ENCODE data around the gene NELFB.

NELFB gene

GRCh38 chr9:137268538-137269201 lies 13.5 kb downstream of the NELFB start:
- no peaks in the 10 kb centered on the region for H3K27me3 ChIP-seq (ENCODE audit: insufficient read depth, low read length)
- H3K36me3 ChIP-seq (ENCODE audit: insufficient read depth, low read length): peaks cover 69% of the 10 kb centered on the region
- H3K4me1 ChIP-seq (ENCODE audit: insufficient read depth, low read length): no peaks in the 10 kb centered on the region
- no peak overlapping the region for H3K4me3 ChIP-seq (ENCODE audit: low read length)
- H2AFZ ChIP-seq (ENCODE audit: low read depth, low read length): no peak overlapping the region
- no peaks in the 10 kb centered on the region for H3K9me3 ChIP-seq (ENCODE audit: low read length)

GRCh38 chr9:137269231-137269772 lies 14.2 kb downstream of the NELFB start:
- Histone ChIP-seq H3K4me3 (ENCODE audit: low read length) (no peak overlapping the region), H3K9me3 (ENCODE audit: low read length) (no peaks in the 10 kb centered on the region), H3K27me3 (ENCODE audit: insufficient read depth, low read length) (no peaks in the 10 kb centered on the region), H3K36me3 (ENCODE audit: insufficient read depth, low read length) (peaks cover 70% of the 10 kb centered on the region), H3K4me1 (ENCODE audit: insufficient read depth, low read length) (no peaks in the 10 kb centered on the region), H2AFZ (ENCODE audit: low read depth, low read length) (no peak overlapping the region)

- peaks cover 62% of the 10 kb centered on the region for H3K36me3 ChIP-seq (ENCODE audit: insufficient read depth, low read length)
Measured at GRCh38 chr9:137270929-137271695, 16.0 kb downstream of the NELFB start.

GRCh38 chr9:137271696-137272076 lies 16.6 kb downstream of the NELFB start:
- H3K36me3 ChIP-seq (ENCODE audit: insufficient read depth, low read length): peaks cover 56% of the 10 kb centered on the region
- H2AFZ ChIP-seq (ENCODE audit: low read depth, low read length): no peak overlapping the region
- no peak overlapping the region for H3K4me3 ChIP-seq (ENCODE audit: low read length)
- H3K9me3 ChIP-seq (ENCODE audit: low read length): no peaks in the 10 kb centered on the region
- no peaks in the 10 kb centered on the region for H3K4me1 ChIP-seq (ENCODE audit: insufficient read depth, low read length)
- no peaks in the 10 kb centered on the region for H3K27me3 ChIP-seq (ENCODE audit: insufficient read depth, low read length)

More at GRCh38 chr9:137270929-137271695, 16.0 kb downstream of the NELFB start:
- H2AFZ ChIP-seq (ENCODE audit: low read depth, low read length): no peak overlapping the region
- H3K4me3 ChIP-seq (ENCODE audit: low read length): no peak overlapping the region
- H3K9me3 ChIP-seq (ENCODE audit: low read length): no peaks in the 10 kb centered on the region
- no peaks in the 10 kb centered on the region for H3K27me3 ChIP-seq (ENCODE audit: insufficient read depth, low read length)
- H3K4me1 ChIP-seq (ENCODE audit: insufficient read depth, low read length): no peaks in the 10 kb centered on the region

GRCh38 chr9:137272241-137273094 lies 17.3 kb downstream of the NELFB start:
- Histone ChIP-seq H3K4me1 (ENCODE audit: insufficient read depth, low read length) (no peaks in the 10 kb centered on the region), H2AFZ (ENCODE audit: low read depth, low read length) (no peak overlapping the region), H3K9me3 (ENCODE audit: low read length) (no peaks in the 10 kb centered on the region), H3K27me3 (ENCODE audit: insufficient read depth, low read length) (no peaks in the 10 kb centered on the region), H3K4me3 (ENCODE audit: low read length) (no peak overlapping the region), H3K36me3 (ENCODE audit: insufficient read depth, low read length) (peaks cover 48% of the 10 kb centered on the region)

- Histone ChIP-seq H3K4me3 (ENCODE audit: low read length) (no peak overlapping the region), H3K4me1 (ENCODE audit: insufficient read depth, low read length) (no peaks in the 10 kb centered on the region), H2AFZ (ENCODE audit: low read depth, low read length) (no peak overlapping the region), H3K9me3 (ENCODE audit: low read length) (no peaks in the 10 kb centered on the region), H3K27me3 (ENCODE audit: insufficient read depth, low read length) (no peaks in the 10 kb centered on the region), H3K36me3 (ENCODE audit: insufficient read depth, low read length) (peaks cover 42% of the 10 kb centered on the region)
Measured at GRCh38 chr9:137273095-137273490, 18.0 kb downstream of the NELFB start.

GRCh38 chr9:137273611-137274320 lies 18.6 kb downstream of the NELFB start:
- Histone ChIP-seq H3K36me3 (ENCODE audit: insufficient read depth, low read length) (peaks cover 38% of the 10 kb centered on the region), H3K4me1 (ENCODE audit: insufficient read depth, low read length) (no peaks in the 10 kb centered on the region), H2AFZ (ENCODE audit: low read depth, low read length) (no peak overlapping the region), H3K4me3 (ENCODE audit: low read length) (no peak overlapping the region), H3K27me3 (ENCODE audit: insufficient read depth, low read length) (no peaks in the 10 kb centered on the region), H3K9me3 (ENCODE audit: low read length) (peaks cover under 1% of the 10 kb centered on the region)

- Histone ChIP-seq H3K36me3 (ENCODE audit: insufficient read depth, low read length) (peaks cover 28% of the 10 kb centered on the region), H3K9me3 (ENCODE audit: low read length) (peaks cover 11% of the 10 kb centered on the region), H3K27me3 (ENCODE audit: insufficient read depth, low read length) (no peaks in the 10 kb centered on the region), H3K4me1 (ENCODE audit: insufficient read depth, low read length) (no peaks in the 10 kb centered on the region), H3K4me3 (ENCODE audit: low read length) (no peak overlapping the region), H2AFZ (ENCODE audit: low read depth, low read length) (no peak overlapping the region)
Measured at GRCh38 chr9:137275203-137275587, 20.1 kb downstream of the NELFB start.

GRCh38 chr9:137275588-137276472 lies 20.7 kb downstream of the NELFB start:
- Histone ChIP-seq H3K27me3 (ENCODE audit: insufficient read depth, low read length) (no peaks in the 10 kb centered on the region), H3K9me3 (ENCODE audit: low read length) (peaks cover 13% of the 10 kb centered on the region), H3K4me3 (ENCODE audit: low read length) (no peak overlapping the region), H2AFZ (ENCODE audit: low read depth, low read length) (no peak overlapping the region), H3K4me1 (ENCODE audit: insufficient read depth, low read length) (no peaks in the 10 kb centered on the region), H3K36me3 (ENCODE audit: insufficient read depth, low read length) (peaks cover 28% of the 10 kb centered on the region)

- Histone ChIP-seq H3K4me3 (ENCODE audit: low read length) (no peak overlapping the region), H3K36me3 (ENCODE audit: insufficient read depth, low read length) (peaks cover 28% of the 10 kb centered on the region), H3K9me3 (ENCODE audit: low read length) (peaks cover 13% of the 10 kb centered on the region), H2AFZ (ENCODE audit: low read depth, low read length) (no peak overlapping the region), H3K27me3 (ENCODE audit: insufficient read depth, low read length) (no peaks in the 10 kb centered on the region), H3K4me1 (ENCODE audit: insufficient read depth, low read length) (no peaks in the 10 kb centered on the region)
Measured at GRCh38 chr9:137276473-137277328, 21.6 kb downstream of the NELFB start.

- peaks cover 21% of the 10 kb centered on the region for H3K36me3 ChIP-seq (ENCODE audit: insufficient read depth, low read length)
- no peaks in the 10 kb centered on the region for H3K27me3 ChIP-seq (ENCODE audit: insufficient read depth, low read length)
- H3K9me3 ChIP-seq (ENCODE audit: low read length): peaks cover 13% of the 10 kb centered on the region
- no peak within 1 kb of the TSS for H3K4me3 ChIP-seq (ENCODE audit: low read length)
- no peaks in the 10 kb centered on the region for H3K4me1 ChIP-seq (ENCODE audit: insufficient read depth, low read length)
- no peak within 1 kb of the TSS for H2AFZ ChIP-seq (ENCODE audit: low read depth, low read length)
Measured at GRCh38 chr9:137277329-137278041, 22.4 kb downstream of the NELFB start, which contains the start of gene TOR4A. TOR4A (plus strand) TSS chr9:137277726; CDS start chr9:137278690, 964 bp downstream.
